Lung (tissue), 12 donors: Measurements from ENCODE around the gene SNED1. TPM values are rescaled to one million over a fixed set of nuclear protein-coding genes. Genes with fewer than 3 reads are reported as not detected.

Experiments used
- ATAC-seq: fragments of 200-7000 bp; cut with Tn5 transposase; one replicate; pipeline ENCODE4 v1.9.1; 2020; ENCODE audit warnings: moderate number of reproducible peaks; ENCODE audit not compliant: insufficient read depth, low FRiP score
- DNase-seq, 3 donors: peaks; one replicate each; pipeline ENCODE4 v3.0.0-alpha.2; 2013 to 2017
- H3K27ac ChIP-seq, 2 donors: one replicate each; pipeline ENCODE4 v1.5.1; 2013; ENCODE audit warnings: mild to moderate bottlenecking in 2 of 2, moderate library complexity in 2 of 2, control low read depth in 1 of 2, inconsistent platforms in 1 of 2, low read depth in 1 of 2, low read length in 1 of 2
- H3K27me3 ChIP-seq, 3 donors: one replicate each; pipeline ENCODE4 v1.5.1; 2013; ENCODE audit warnings: low read length in 2 of 3; ENCODE audit not compliant: control insufficient read depth in 3 of 3, insufficient read depth in 3 of 3
- H3K36me3 ChIP-seq, 4 donors: one replicate each; pipeline ENCODE4 v1.5.1; 2013; ENCODE audit warnings: low read length in 4 of 4, mild to moderate bottlenecking in 1 of 4, moderate library complexity in 1 of 4; ENCODE audit not compliant: control insufficient read depth in 4 of 4, insufficient read depth in 4 of 4
- H3K4me1 ChIP-seq, 5 donors: one replicate each; pipeline ENCODE4 v1.5.1; 2013; ENCODE audit warnings: low read length in 5 of 5, mild to moderate bottlenecking in 2 of 5, moderate library complexity in 1 of 5; ENCODE audit not compliant: control insufficient read depth in 5 of 5, insufficient read depth in 5 of 5
- H3K4me3 ChIP-seq: one replicate; pipeline ENCODE4 v1.5.1; 2013; ENCODE audit warnings: mild to moderate bottlenecking, control low read depth, moderate library complexity
- H3K9ac ChIP-seq, 2 donors: one replicate each; pipeline ENCODE4 v1.5.1; 2013; ENCODE audit warnings: low read length in 2 of 2, control low read depth in 1 of 2; ENCODE audit not compliant: insufficient read depth in 1 of 2
- H3K9me3 ChIP-seq, 4 donors: one replicate each; pipeline ENCODE4 v1.5.1; 2013; ENCODE audit warnings: low read length in 3 of 4, mild to moderate bottlenecking in 1 of 4, moderate library complexity in 1 of 4; ENCODE audit not compliant: control insufficient read depth in 4 of 4, insufficient read depth in 3 of 4
- WGBS, 2 donors: extraction: QIAGEN DNeasy Blood & Tissue Kit; methylation state at CpG; one replicate each; pipeline ENCODE4 v1.1.7; 2013; 5-methylcytosine and 5-hydroxymethylcytosine counted together
- polyA plus RNA-seq, 2 donors: library from polyadenylated mRNA; stranded (reverse); fragments of 200-250 nt; gene quantifications; one replicate each; pipeline ENCODE4 v1.2.1, GENCODE V29; 2013
- total RNA-seq, 2 donors: library from RNA; depleted of rRNA in 1 of 2; stranded (reverse); fragments of >200 nt in 1 of 2; gene quantifications; one replicate each; pipeline ENCODE4 v1.2.1, GENCODE V29; 2014 to 2021
- TF ChIP-seq, protein P1 (sequence below): IDR thresholded peaks from 2 replicates; pipeline ENCODE4 v1.5.1; 2012; ENCODE audit warnings: mild to moderate bottlenecking; ENCODE audit errors: control extremely low read depth, extremely low read depth
- donor health status: control.
- donor health status: control.
- donor health status: Bipolar disorder and iron deficiency.
- donor health status: healthy.
- donor health status: DM: yes; HTN: yes; CAD: no.

The SNED1 gene
- total and polyA plus RNA-seq, 4 donors, result 5.9 to 74.6 (median 34.7) TPM

DNA sequence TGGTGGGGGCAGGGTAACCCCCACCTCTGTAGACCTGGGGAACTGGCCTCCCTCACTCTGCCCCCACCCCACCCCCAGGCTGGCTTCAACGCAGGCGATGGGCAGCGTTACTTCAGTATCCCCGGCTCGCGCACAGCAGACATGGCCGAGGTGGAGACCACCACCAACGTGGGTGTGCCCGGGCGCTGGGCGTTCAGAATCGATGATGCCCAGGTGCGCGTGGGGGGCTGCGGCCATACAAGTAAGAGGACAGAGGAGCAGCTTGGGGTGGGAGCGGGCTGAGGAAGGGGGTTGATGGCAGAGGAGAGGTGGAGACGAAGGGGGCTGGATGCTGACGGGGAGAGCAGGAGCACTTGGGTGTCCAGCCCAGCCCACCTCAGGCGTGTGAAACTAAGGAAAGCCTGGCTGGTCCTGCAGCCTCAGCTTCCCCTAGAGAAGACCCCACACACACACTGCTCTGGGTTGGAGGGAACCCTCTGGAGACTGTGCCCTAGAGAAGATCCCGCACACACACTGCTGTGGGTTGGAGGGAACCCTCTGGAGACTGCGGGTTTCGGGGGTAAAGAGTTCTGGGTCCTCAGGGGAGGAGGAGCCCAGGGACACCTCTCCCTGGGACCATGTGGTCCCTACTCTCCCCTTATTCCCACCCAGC, 36.2 kb downstream of the SNED1 start:
- peaks cover 0 to 46% (median 37%) of the 10 kb centered on the region in 4 donors for H3K36me3 ChIP-seq
- TF ChIP-seq, protein P1, sequence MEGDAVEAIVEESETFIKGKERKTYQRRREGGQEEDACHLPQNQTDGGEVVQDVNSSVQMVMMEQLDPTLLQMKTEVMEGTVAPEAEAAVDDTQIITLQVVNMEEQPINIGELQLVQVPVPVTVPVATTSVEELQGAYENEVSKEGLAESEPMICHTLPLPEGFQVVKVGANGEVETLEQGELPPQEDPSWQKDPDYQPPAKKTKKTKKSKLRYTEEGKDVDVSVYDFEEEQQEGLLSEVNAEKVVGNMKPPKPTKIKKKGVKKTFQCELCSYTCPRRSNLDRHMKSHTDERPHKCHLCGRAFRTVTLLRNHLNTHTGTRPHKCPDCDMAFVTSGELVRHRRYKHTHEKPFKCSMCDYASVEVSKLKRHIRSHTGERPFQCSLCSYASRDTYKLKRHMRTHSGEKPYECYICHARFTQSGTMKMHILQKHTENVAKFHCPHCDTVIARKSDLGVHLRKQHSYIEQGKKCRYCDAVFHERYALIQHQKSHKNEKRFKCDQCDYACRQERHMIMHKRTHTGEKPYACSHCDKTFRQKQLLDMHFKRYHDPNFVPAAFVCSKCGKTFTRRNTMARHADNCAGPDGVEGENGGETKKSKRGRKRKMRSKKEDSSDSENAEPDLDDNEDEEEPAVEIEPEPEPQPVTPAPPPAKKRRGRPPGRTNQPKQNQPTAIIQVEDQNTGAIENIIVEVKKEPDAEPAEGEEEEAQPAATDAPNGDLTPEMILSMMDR, result no peak
- ATAC-seq (no peak), DNase-seq (no peak)
- no peaks in the 10 kb centered on the region for H3K9me3 ChIP-seq
- H3K9ac ChIP-seq, result no peak overlapping the region
- H3K4me1 ChIP-seq, result peaks cover 0 to 11% (median 0%) of the 10 kb centered on the region in 5 donors
- no peak overlapping the region for H3K4me3 ChIP-seq
- WGBS, 2 donors, result 91 to 97% methylated on average over 22 of the region's 22 CpGs
- no peak overlapping the region for H3K27ac ChIP-seq
- no peaks in the 10 kb centered on the region for H3K27me3 ChIP-seq

DNA sequence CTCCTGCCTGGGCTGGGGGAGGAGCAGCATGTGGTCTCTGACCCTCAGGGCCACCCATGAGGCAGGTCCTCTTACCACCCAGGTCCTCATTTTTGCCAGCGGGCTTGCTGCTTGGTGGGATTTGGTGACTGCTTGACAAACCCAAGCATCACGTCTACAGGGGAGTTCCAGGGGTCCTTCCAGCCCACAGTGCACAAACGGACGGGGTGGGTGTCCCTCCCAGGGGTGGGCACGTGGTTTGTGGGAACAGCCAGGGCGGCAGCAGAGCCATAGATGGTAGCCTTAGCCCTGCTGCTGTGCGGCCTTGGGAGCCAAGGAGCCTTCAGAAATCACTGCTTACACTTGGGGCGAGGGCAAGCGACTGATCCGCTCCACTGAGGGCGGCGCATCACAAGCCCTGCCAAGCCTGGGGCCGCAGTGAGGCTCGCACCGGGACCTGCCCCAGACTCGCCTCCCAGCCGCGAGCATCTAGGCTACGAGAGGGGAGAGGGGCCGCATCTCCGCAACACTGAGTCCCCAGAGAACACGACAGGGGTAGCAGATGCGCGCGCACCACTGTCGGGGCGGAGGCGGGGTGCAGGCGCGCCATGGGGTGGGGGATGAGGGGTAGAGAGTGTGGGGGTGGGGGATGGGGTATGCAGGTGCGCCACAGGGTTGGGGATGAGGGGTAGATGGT, 36.9 kb downstream of the SNED1 start:
- WGBS, 2 donors, result 70 to 80% methylated on average over 31 of the region's 31 CpGs
- Histone ChIP-seq H3K9me3 (no peaks in the 10 kb centered on the region), H3K9ac (no peak overlapping the region), H3K27ac (no peak overlapping the region), H3K4me1 (peaks cover 0 to 11% (median 0%) of the 10 kb centered on the region in 5 donors), H3K36me3 (peaks cover 0 to 49% (median 37%) of the 10 kb centered on the region in 4 donors), H3K27me3 (no peaks in the 10 kb centered on the region), H3K4me3 (no peak overlapping the region)
- DNase-seq, result peak in 1 of 3 donors; percentile 26
- TF ChIP-seq, protein P1, result no peak
- no peak for ATAC-seq

DNA sequence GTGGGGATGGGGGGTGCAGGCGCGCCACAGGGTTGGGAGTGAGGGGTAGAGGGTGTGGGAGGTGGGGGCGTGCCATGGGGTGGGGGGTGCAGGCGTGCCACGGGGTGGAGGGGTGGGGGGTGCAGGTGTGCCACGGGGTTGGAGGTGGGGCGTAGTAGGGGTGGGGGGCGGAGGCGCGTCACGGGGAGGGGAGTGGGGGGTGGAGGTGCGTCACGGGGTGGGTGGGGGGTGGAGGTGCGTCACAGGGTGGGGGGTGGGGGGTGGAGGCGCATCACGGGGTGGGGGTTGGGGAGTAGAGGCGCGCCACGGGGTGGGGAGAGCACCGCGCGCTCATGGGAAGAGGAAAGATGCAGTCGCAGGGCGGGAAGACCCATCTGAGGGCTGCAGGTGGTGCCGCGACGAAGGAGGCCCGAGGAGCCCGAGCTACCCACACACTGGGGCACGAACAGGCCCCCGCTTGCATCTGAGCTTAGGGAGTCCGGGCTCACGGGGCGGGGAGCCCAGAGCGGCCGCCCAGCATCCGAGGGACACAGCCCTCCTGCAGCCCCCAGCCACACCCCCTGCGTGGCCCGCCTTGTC, 37.5 kb downstream of the SNED1 start:
- Histone ChIP-seq H3K9me3 (no peaks in the 10 kb centered on the region), H3K4me1 (peaks cover 0 to 11% (median 0%) of the 10 kb centered on the region in 5 donors), H3K9ac (no peak overlapping the region), H3K27ac (no peak overlapping the region), H3K36me3 (peaks cover 0 to 44% (median 37%) of the 10 kb centered on the region in 4 donors), H3K4me3 (peak overlapping the region; percentile 19), H3K27me3 (no peaks in the 10 kb centered on the region)
- TF ChIP-seq, protein P1, result no peak
- no peak for DNase-seq
- ATAC-seq, result no peak
- WGBS, 2 donors, result 20 to 27% methylated on average over 28 to 37 of the region's 39 CpGs
